PC-3 (cell line): ENCODE measurements around the gene MICALL2. TPM values are rescaled to one million over a fixed set of nuclear protein-coding genes. Genes with fewer than 3 reads are reported as not detected.

Experiments used
- ATAC-seq: fragments of 200-7000 bp; cut with Tn5 transposase; 2 replicates; pipeline ENCODE4 v1.9.1; 2020; ENCODE audit warnings: mild to moderate bottlenecking, moderate library complexity
- BruUV-seq: library from RNA; stranded (reverse); fragments of 400-500 nt; replicated peaks from 2 replicates; lab custom pipeline; 2021; lab: Mats Ljungman, UMichigan
- CTCF ChIA-PET: fragments of 300-600 bp; sonication (Branson Sonifier 250); formaldehyde crosslinking; loops from one replicate; lab custom pipeline; 2022; ENCODE audit warnings: antibody characterized with exemption; lab: Charles Lee
- POLR2A ChIA-PET: fragments of 300-600 bp; sonication (Branson Sonifier 250); formaldehyde crosslinking; loops from one replicate; lab custom pipeline; 2022; ENCODE audit warnings: antibody characterized with exemption; ENCODE audit not compliant: unreplicated experiment; lab: Charles Lee
- DNase-seq: peaks from one replicate; pipeline ENCODE4 v3.0.0-alpha.2; 2015
- H2AFZ ChIP-seq: fragments of 300-600 bp; sonication (generic); 2 replicates; pipeline ENCODE4 v1.6.0; 2016; ENCODE audit warnings: antibody characterized with exemption, low read length
- H3F3A ChIP-seq: fragments of 300-600 bp; sonication (generic); one replicate; pipeline ENCODE4 v1.6.0; 2017; ENCODE audit warnings: antibody characterized with exemption, low read length, control low read depth, mild to moderate bottlenecking; ENCODE audit not compliant: unreplicated experiment
- H3K27ac ChIP-seq: fragments of 300-600 bp; sonication (generic); 2 replicates; pipeline ENCODE4 v1.5.1; 2016; ENCODE audit warnings: mild to moderate bottlenecking, low read length
- H3K27me3 ChIP-seq: fragments of 300-600 bp; sonication (generic); 2 replicates; pipeline ENCODE4 v1.6.1; 2016; ENCODE audit warnings: low read length, mixed read lengths
- H3K36me3 ChIP-seq: fragments of 300-600 bp; sonication (generic); 2 replicates; pipeline ENCODE4 v1.6.1; 2016; ENCODE audit warnings: low read depth, mixed run types, low read length, mixed read lengths
- H3K4me1 ChIP-seq: fragments of 300-600 bp; sonication (generic); 2 replicates; pipeline ENCODE4 v1.5.1; 2016; ENCODE audit warnings: low read length; ENCODE audit not compliant: insufficient read depth
- H3K4me2 ChIP-seq: fragments of 300-600 bp; sonication (generic); 2 replicates; pipeline ENCODE4 v1.6.0; 2016; ENCODE audit warnings: low read length
- H3K4me3 ChIP-seq: fragments of 300-600 bp; sonication (generic); 2 replicates; pipeline ENCODE4 v1.5.1; 2016; ENCODE audit warnings: mild to moderate bottlenecking, low read length, mixed read lengths
- H3K79me2 ChIP-seq: fragments of 300-600 bp; sonication (generic); 2 replicates; pipeline ENCODE4 v1.6.1; 2017; ENCODE audit warnings: low read length, mixed read lengths
- H3K9ac ChIP-seq: fragments of 300-600 bp; sonication (generic); 2 replicates; pipeline ENCODE4 v1.6.0; 2016; ENCODE audit warnings: mild to moderate bottlenecking, low read length
- H3K9me2 ChIP-seq: fragments of 300-600 bp; sonication (generic); replicated peaks from 2 replicates; pipeline ENCODE4 v1.6.1; 2016; ENCODE audit warnings: mixed run types, low read length, mixed read lengths
- H3K9me3 ChIP-seq: fragments of 300-600 bp; sonication (generic); 2 replicates; pipeline ENCODE4 v1.6.1; 2016; ENCODE audit warnings: low read length, mixed read lengths
- H4K20me1 ChIP-seq: fragments of 300-600 bp; sonication (generic); 2 replicates; pipeline ENCODE4 v1.6.1; 2016; ENCODE audit warnings: low read length, mixed read lengths
- EZH2 ChIP-seq: fragments of 300-600 bp; sonication (generic); IDR thresholded peaks from one replicate; pipeline ENCODE4 v1.6.1; 2017; ENCODE audit warnings: antibody characterized with exemption, mild to moderate bottlenecking, low read length; ENCODE audit not compliant: unreplicated experiment
- EZH2phosphoT487 ChIP-seq: fragments of 300-600 bp; sonication (generic); IDR thresholded peaks from 2 replicates; pipeline ENCODE4 v1.6.1; 2018; ENCODE audit warnings: mild to moderate bottlenecking, antibody characterized with exemption, low read length, borderline replicate concordance
- intact Hi-C: fragments of 100-400 bp; cut with micrococcal nuclease; formaldehyde crosslinking; loops from 2 replicates; pipeline ENCODE4 v1.9.0; 2023
- total RNA-seq: library from RNA; depleted of rRNA; stranded (reverse); fragments of >200 nt; gene quantifications from 2 replicates; pipeline ENCODE4 v1.2.3, GENCODE V29; 2014
- TF ChIP-seq, protein P1 (sequence below): fragments of 300-600 bp; sonication (generic); conservative IDR thresholded peaks from 2 replicates; pipeline ENCODE4 v1.5.1; 2017; ENCODE audit warnings: antibody characterized with exemption, low read depth, mild to moderate bottlenecking, low read length

MICALL2 gene
- total RNA-seq, 1 experiment from 2014 or later: 52.8 TPM

DNA sequence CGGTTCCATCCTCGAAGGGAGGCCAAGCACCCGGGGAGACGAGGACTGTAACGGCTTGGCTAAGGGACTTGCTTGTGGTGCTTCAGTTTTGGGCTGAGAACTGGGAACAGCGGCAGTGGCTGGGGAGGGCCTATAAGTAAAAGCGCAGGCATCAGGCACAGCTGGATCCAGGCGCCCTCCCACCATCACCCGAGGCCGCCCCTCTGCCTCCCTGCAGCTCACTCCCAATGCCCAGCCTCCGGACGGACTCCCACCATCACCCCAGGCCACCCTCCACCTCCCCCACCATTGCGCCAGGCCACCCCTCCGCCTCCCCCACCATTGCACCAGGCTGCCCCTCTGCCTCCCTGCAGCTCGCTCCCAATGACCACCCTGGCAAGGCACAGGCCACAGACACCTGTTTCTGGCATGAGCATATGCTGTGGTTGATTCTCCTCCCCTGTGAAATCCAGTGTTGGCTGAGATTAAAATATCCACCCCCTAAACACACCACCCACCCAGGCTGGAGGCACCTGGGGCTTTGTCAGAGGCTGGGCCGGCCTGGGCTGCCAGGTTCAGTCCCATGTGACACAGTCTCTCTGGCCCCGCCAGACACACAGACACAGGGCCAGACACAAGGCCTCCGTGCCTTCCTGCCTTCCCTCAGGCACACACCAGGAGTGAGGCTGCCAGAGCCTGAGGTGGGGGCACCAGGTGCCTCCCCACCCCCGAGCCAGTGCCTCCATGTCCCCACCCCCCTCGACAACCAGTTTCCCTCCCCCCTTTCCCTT, 16.7 kb downstream of the MICALL2 start:
- ChIA-PET CTCF (no interaction called here), POLR2A (no interaction called here)
- no peak overlapping the region for H3K4me2 ChIP-seq
- no peaks in the 10 kb centered on the region for H3K79me2 ChIP-seq
- no peaks in the 10 kb centered on the region for H3K9me2 ChIP-seq
- H4K20me1 ChIP-seq: no peaks in the 10 kb centered on the region
- no peak for DNase-seq
- H3K27me3 ChIP-seq: no peaks in the 10 kb centered on the region
- peaks cover 15% of the 10 kb centered on the region for H3K36me3 ChIP-seq
- H3K9me3 ChIP-seq: no peaks in the 10 kb centered on the region
- H3K4me3 ChIP-seq: no peak overlapping the region
- no peaks in the 10 kb centered on the region for H3K4me1 ChIP-seq
- BruUV-seq: no TSS peak
- H2AFZ ChIP-seq: no peak overlapping the region
- intact Hi-C loops: no loop called here
- no peak overlapping the region for H3K27ac ChIP-seq
- TF ChIP-seq EZH2phosphoT487 (no peak), EZH2 (no peak)
- TF ChIP-seq, protein P1, sequence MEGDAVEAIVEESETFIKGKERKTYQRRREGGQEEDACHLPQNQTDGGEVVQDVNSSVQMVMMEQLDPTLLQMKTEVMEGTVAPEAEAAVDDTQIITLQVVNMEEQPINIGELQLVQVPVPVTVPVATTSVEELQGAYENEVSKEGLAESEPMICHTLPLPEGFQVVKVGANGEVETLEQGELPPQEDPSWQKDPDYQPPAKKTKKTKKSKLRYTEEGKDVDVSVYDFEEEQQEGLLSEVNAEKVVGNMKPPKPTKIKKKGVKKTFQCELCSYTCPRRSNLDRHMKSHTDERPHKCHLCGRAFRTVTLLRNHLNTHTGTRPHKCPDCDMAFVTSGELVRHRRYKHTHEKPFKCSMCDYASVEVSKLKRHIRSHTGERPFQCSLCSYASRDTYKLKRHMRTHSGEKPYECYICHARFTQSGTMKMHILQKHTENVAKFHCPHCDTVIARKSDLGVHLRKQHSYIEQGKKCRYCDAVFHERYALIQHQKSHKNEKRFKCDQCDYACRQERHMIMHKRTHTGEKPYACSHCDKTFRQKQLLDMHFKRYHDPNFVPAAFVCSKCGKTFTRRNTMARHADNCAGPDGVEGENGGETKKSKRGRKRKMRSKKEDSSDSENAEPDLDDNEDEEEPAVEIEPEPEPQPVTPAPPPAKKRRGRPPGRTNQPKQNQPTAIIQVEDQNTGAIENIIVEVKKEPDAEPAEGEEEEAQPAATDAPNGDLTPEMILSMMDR: no peak
- no peak for ATAC-seq
- no peaks in the 10 kb centered on the region for H3F3A ChIP-seq
- no peak overlapping the region for H3K9ac ChIP-seq

DNA sequence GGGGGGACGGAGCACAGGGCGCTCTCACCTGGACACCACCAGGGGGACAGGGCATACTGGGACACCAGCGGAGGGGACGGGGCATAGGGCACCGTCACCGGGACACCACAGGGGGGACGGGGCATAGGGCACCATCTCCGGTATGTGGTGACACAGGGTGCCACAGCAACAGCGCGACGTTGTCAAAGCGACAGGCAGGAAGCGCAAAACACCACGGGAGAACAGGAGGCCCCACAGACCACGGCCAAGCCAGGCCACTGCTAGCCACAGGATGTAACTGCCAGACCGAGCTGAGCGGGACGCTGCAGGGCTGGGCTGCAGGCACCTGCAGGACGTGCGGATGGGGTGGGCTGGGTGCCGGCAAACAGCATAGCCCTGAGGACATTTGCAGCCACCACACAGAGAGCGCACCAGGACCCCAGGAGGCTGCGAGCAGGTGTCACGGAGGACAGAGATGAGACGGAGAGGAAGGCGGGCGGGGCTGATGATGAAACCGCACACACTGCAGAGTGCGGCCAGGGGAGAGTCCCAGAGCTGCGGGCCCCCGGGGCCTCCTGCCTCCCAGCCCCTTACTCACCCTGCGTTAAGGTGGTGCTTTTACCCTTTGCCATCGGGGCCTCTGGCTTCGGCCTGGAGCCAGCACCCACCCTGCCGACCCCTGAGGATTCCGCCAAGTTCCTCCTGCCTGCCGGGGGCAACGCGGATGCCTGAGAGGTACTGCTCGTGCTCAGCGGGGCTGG, 17.5 kb downstream of the MICALL2 start:
- BruUV-seq: no TSS peak
- H3K36me3 ChIP-seq: peaks cover 15% of the 10 kb centered on the region
- TF ChIP-seq EZH2: no peak
- TF ChIP-seq, protein P1: no peak

DNA sequence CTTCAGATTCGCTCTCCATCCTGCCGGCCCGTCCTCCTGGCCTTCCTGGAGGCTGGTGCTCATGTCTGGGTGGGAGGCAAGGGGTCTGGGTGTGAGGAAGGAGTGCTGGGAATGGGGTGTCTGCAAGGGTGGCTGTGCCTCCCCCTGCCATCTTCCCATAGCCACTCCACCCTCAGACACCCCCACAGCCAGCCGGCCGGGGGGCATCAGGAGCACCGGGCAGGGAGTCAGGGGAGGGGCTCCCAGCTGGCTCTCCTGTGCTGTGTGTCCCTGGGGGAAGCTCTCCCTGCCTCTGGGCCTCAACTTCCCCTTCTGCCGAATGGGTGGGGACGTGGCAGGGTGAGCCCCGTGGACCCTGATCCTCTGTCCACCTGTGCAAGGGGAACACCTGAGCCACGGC, 18.6 kb downstream of the MICALL2 start:
- ChIA-PET POLR2A (no interaction called here), CTCF (no interaction called here)
- no peak for ATAC-seq

More for the DNA sequence above, 17.5 kb downstream of the MICALL2 start:
- POLR2A ChIA-PET: no interaction called here
- Histone ChIP-seq H3K9me3 (no peaks in the 10 kb centered on the region), H3F3A (no peaks in the 10 kb centered on the region), H3K4me1 (no peaks in the 10 kb centered on the region), H3K79me2 (no peaks in the 10 kb centered on the region), H3K27me3 (no peaks in the 10 kb centered on the region), H4K20me1 (no peaks in the 10 kb centered on the region), H3K4me2 (no peak overlapping the region), H3K4me3 (no peak overlapping the region), H3K9me2 (no peaks in the 10 kb centered on the region), H3K27ac (no peak overlapping the region), H2AFZ (no peak overlapping the region), H3K9ac (no peak overlapping the region)
- intact Hi-C loops: no loop called here
- ATAC-seq: no peak
- no peak for DNase-seq
- CTCF ChIA-PET: no interaction called here

More for the DNA sequence above, 18.6 kb downstream of the MICALL2 start:
- Histone ChIP-seq H3K4me1 (no peaks in the 10 kb centered on the region), H3K79me2 (no peaks in the 10 kb centered on the region), H3K4me2 (no peak overlapping the region), H3F3A (no peaks in the 10 kb centered on the region), H3K36me3 (peaks cover 15% of the 10 kb centered on the region), H3K9ac (no peak overlapping the region), H3K27ac (no peak overlapping the region), H2AFZ (no peak overlapping the region), H3K9me3 (no peaks in the 10 kb centered on the region), H3K9me2 (no peaks in the 10 kb centered on the region), H3K4me3 (no peak overlapping the region), H3K27me3 (no peaks in the 10 kb centered on the region), H4K20me1 (no peaks in the 10 kb centered on the region)
- no TSS peak for BruUV-seq
- DNase-seq: no peak
- intact Hi-C loops: no loop called here
- TF ChIP-seq EZH2phosphoT487: no peak
- no peak for TF ChIP-seq EZH2
- TF ChIP-seq, protein P1: no peak
